H9 (cell line): ENCODE measurements around the gene SERPINA3. TPM values are rescaled to one million over a fixed set of nuclear protein-coding genes. Genes with fewer than 3 reads are reported as not detected.

Experiments used
- DNase-seq: peaks from one replicate; pipeline ENCODE4 v3.0.0-alpha.2; 2017
- H2AFZ ChIP-seq: one replicate; pipeline ENCODE4 v1.6.1; 2013; ENCODE audit warnings: mild to moderate bottlenecking, low read length, control low read depth, moderate library complexity
- H2AK5ac ChIP-seq: 2 replicates; pipeline ENCODE4 v1.6.1; 2013; ENCODE audit warnings: low read length, control low read depth, mixed read lengths; ENCODE audit not compliant: insufficient read length
- H2BK120ac ChIP-seq: one replicate; pipeline ENCODE4 v1.6.1; 2013; ENCODE audit warnings: low read depth, mild to moderate bottlenecking, low read length, control low read depth, inconsistent platforms; ENCODE audit not compliant: poor library complexity, severe bottlenecking
- H2BK12ac ChIP-seq: 2 replicates; pipeline ENCODE4 v1.6.1; 2013; ENCODE audit warnings: low read length, control low read depth, mixed read lengths, low read depth; ENCODE audit not compliant: insufficient read length
- H2BK15ac ChIP-seq: 2 replicates; pipeline ENCODE4 v1.6.1; 2013; ENCODE audit warnings: low read depth, low read length, control low read depth
- H2BK20ac ChIP-seq: one replicate; pipeline ENCODE4 v1.6.1; 2013; ENCODE audit warnings: low read depth, mild to moderate bottlenecking, low read length, control low read depth, inconsistent platforms; ENCODE audit not compliant: poor library complexity, severe bottlenecking
- H2BK5ac ChIP-seq: 2 replicates; pipeline ENCODE4 v1.6.1; 2013; ENCODE audit warnings: low read length, control low read depth, mixed read lengths; ENCODE audit not compliant: insufficient read length
- H3K14ac ChIP-seq: 2 replicates; pipeline ENCODE4 v1.6.1; 2013; ENCODE audit warnings: low read length, control low read depth; ENCODE audit not compliant: insufficient read depth
- H3K18ac ChIP-seq: 2 replicates; pipeline ENCODE4 v1.6.1; 2013; ENCODE audit warnings: low read depth, mild to moderate bottlenecking, mixed read lengths, low read length, control low read depth; ENCODE audit not compliant: insufficient read length
- H3K23ac ChIP-seq: 2 replicates; pipeline ENCODE4 v1.6.1; 2013; ENCODE audit warnings: low read length, control low read depth, mixed read lengths, low read depth; ENCODE audit not compliant: insufficient read length
- H3K23me2 ChIP-seq: 2 replicates; pipeline ENCODE4 v1.6.1; 2013; ENCODE audit warnings: low read depth, mild to moderate bottlenecking, mixed read lengths, low read length, control low read depth; ENCODE audit not compliant: insufficient read length, poor library complexity, severe bottlenecking
- H3K27ac ChIP-seq: 2 replicates; pipeline ENCODE4 v1.5.1; 2013; ENCODE audit warnings: low read length, control low read depth, mixed read lengths, low read depth; ENCODE audit not compliant: insufficient read length
- H3K27me3 ChIP-seq: 2 replicates; pipeline ENCODE4 v1.6.1; 2013; ENCODE audit warnings: low read length, control low read depth, inconsistent platforms; ENCODE audit not compliant: insufficient read depth
- H3K4ac ChIP-seq: 2 replicates; pipeline ENCODE4 v1.6.1; 2013; ENCODE audit warnings: low read depth, mild to moderate bottlenecking, control low read depth, inconsistent platforms, low read length, moderate library complexity
- H3K4me1 ChIP-seq: 2 replicates; pipeline ENCODE4 v1.6.1; 2013; ENCODE audit warnings: low read length, control low read depth, inconsistent platforms; ENCODE audit not compliant: insufficient read depth
- H3K4me2 ChIP-seq: 2 replicates; pipeline ENCODE4 v1.6.1; 2013; ENCODE audit warnings: low read length, control low read depth, mixed read lengths; ENCODE audit not compliant: insufficient read length, insufficient read depth
- H3K56ac ChIP-seq: 2 replicates; pipeline ENCODE4 v1.6.1; 2013; ENCODE audit warnings: low read depth, mild to moderate bottlenecking, mixed read lengths, low read length, control low read depth; ENCODE audit not compliant: insufficient read length
- H3K79me1 ChIP-seq: 2 replicates; pipeline ENCODE4 v1.6.1; 2013; ENCODE audit warnings: low read depth, mild to moderate bottlenecking, moderate library complexity, low read length, control low read depth, inconsistent platforms; ENCODE audit not compliant: insufficient read depth, poor library complexity, severe bottlenecking
- H3K79me2 ChIP-seq: 2 replicates; pipeline ENCODE4 v1.6.1; 2013; ENCODE audit warnings: low read length, control low read depth, inconsistent platforms; ENCODE audit not compliant: insufficient read depth
- H3K9ac ChIP-seq: 2 replicates; pipeline ENCODE4 v1.6.1; 2013; ENCODE audit warnings: low read length, control low read depth, mixed read lengths; ENCODE audit not compliant: insufficient read length; ENCODE audit errors: extremely low read depth
- H3K9me3 ChIP-seq: one replicate; pipeline ENCODE4 v1.6.1; 2013; ENCODE audit warnings: low read depth, low read length, inconsistent platforms; ENCODE audit not compliant: control insufficient read depth
- H3T11ph ChIP-seq: one replicate; pipeline ENCODE4 v1.6.1; 2013; ENCODE audit warnings: mild to moderate bottlenecking, low read length, control low read depth, inconsistent platforms
- H4K20me1 ChIP-seq: one replicate; pipeline ENCODE4 v1.6.1; 2013; ENCODE audit not compliant: control insufficient read depth, insufficient read length, insufficient read depth
- H4K5ac ChIP-seq: 2 replicates; pipeline ENCODE4 v1.6.1; 2013; ENCODE audit warnings: low read depth, mild to moderate bottlenecking, mixed read lengths, low read length, control low read depth; ENCODE audit not compliant: insufficient read length
- H4K8ac ChIP-seq: replicated peaks from 2 replicates; pipeline ENCODE4 v1.6.1; 2013; ENCODE audit warnings: low read length, control low read depth, mixed read lengths, low read depth; ENCODE audit not compliant: insufficient read length
- H4K91ac ChIP-seq: 2 replicates; pipeline ENCODE4 v1.6.1; 2013; ENCODE audit warnings: low read depth, mild to moderate bottlenecking, moderate library complexity, mixed read lengths, low read length, control low read depth; ENCODE audit not compliant: insufficient read length
- H3K27ac Mint-ChIP-seq, 3 experiments: 2 replicates in 2 of 3; 3 replicates in 1 of 3; pipeline ENCODE4 v1.8.0; 2020 to 2021; ENCODE audit warnings: mixed read lengths in 3 of 3, mild to moderate bottlenecking in 1 of 3, moderate library complexity in 1 of 3
- H3K27me3 Mint-ChIP-seq: 2 replicates; pipeline ENCODE4 v1.8.0; 2021; ENCODE audit warnings: low read depth, mild to moderate bottlenecking, moderate library complexity, mixed read lengths
- H3K36me3 Mint-ChIP-seq, 3 experiments: 2 replicates in 2 of 3; 3 replicates in 1 of 3; pipeline ENCODE4 v1.8.0; 2020 to 2021; ENCODE audit warnings: low read depth in 3 of 3, mixed read lengths in 3 of 3; ENCODE audit not compliant: insufficient read depth in 1 of 3
- H3K4me1 Mint-ChIP-seq, 2 experiments: 2 replicates each; pipeline ENCODE4 v1.8.0; 2020; ENCODE audit warnings: mixed read lengths in 2 of 2
- H3K4me3 Mint-ChIP-seq, 2 experiments: 2 replicates in 1 of 2; 3 replicates in 1 of 2; pipeline ENCODE4 v1.8.0; 2020 to 2021; ENCODE audit warnings: mild to moderate bottlenecking in 2 of 2, mixed read lengths in 2 of 2, moderate library complexity in 1 of 2
- H3K9me3 Mint-ChIP-seq, 2 experiments: 2 replicates in 1 of 2; 3 replicates in 1 of 2; pipeline ENCODE4 v1.8.0; 2020; ENCODE audit warnings: mild to moderate bottlenecking in 2 of 2, mixed read lengths in 2 of 2, moderate library complexity in 1 of 2
- CTCF ChIP-seq: fragments of 200-600 bp; sonication (generic); conservative IDR thresholded peaks from 3 replicates; pipeline ENCODE4 v1.8.0; 2021; ENCODE audit warnings: antibody characterized with exemption, mild to moderate bottlenecking
- WGBS: extraction: QIAGEN DNeasy Blood & Tissue Kit; methylation state at CpG from one replicate; pipeline ENCODE4 v1.1.7; 2013; ENCODE audit warnings: missing lambda C conversion rate, low lambda C conversion rate, mixed read lengths; ENCODE audit not compliant: insufficient read length; ENCODE audit errors: extremely low coverage; 5-methylcytosine and 5-hydroxymethylcytosine counted together
- total RNA-seq: library from RNA; stranded (reverse); gene quantifications from 2 replicates; pipeline ENCODE4 v1.2.1, GENCODE V29; 2021

SERPINA3 gene
- total RNA-seq, 1 experiment from 2014 or later = not detected

DNA sequence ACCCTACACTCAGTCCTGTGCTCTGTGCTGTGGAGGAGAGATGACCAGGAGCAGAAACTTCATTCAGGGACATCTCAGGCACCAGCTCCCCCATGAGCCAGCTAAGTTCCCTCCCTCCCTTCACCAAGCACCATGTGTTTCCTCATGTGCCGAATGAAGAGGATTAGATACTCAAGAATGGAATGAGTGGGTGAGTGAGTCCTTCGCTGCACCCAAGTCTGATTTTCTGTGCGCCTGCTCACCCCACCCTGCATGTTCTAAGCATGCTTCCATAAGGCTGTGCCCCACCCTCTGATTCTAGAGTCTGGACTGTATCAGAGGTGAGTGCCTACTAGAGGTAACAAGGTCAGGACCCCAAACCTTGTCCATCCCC, 18.8 kb upstream of the SERPINA3 start:
- no peak overlapping the region for H2BK12ac ChIP-seq
- H3T11ph ChIP-seq = no peak overlapping the region
- H3K79me1 ChIP-seq = no peaks in the 10 kb centered on the region
- no peak for DNase-seq
- no peak overlapping the region for H2AK5ac ChIP-seq
- H3K56ac ChIP-seq = no peak overlapping the region
- no peak overlapping the region for H2BK120ac ChIP-seq
- H3K4me1 ChIP-seq = no peaks in the 10 kb centered on the region
- no peak overlapping the region for H4K5ac ChIP-seq
- no CpG with 5 or more reads among the region's 3 CpGs for WGBS
- no peaks in the 10 kb centered on the region for H4K20me1 ChIP-seq
- no peak overlapping the region for H3K27ac ChIP-seq
- H3K79me2 ChIP-seq = no peaks in the 10 kb centered on the region
- Mint-ChIP-seq H3K36me3 (peaks cover 0 to 5% (median 5%) of the 10 kb centered on the region in 3 experiments; a peak in 3 of 7 replicates), H3K9me3 (peaks cover 8% of the 10 kb centered on the region in 2 experiments; a peak in 4 of 5 replicates), H3K27ac (no peak overlapping the region), H3K4me3 (no peak overlapping the region), H3K27me3 (peaks cover 8% of the 10 kb centered on the region), H3K4me1 (peaks cover 3 to 6% of the 10 kb centered on the region in 2 experiments; a peak in 3 of 4 replicates)
- no peaks in the 10 kb centered on the region for H3K9me3 ChIP-seq
- no peak overlapping the region for H3K18ac ChIP-seq
- no peak overlapping the region for H3K4ac ChIP-seq
- no peak overlapping the region for H3K4me2 ChIP-seq
- H3K27me3 ChIP-seq = no peaks in the 10 kb centered on the region
- no peak overlapping the region for H2AFZ ChIP-seq
- H3K23ac ChIP-seq = no peak overlapping the region
- H4K8ac ChIP-seq = no peak overlapping the region
- no peak overlapping the region for H3K9ac ChIP-seq
- H3K23me2 ChIP-seq = no peaks in the 10 kb centered on the region
- no peak overlapping the region for H2BK15ac ChIP-seq
- H2BK5ac ChIP-seq = no peak overlapping the region
- H3K14ac ChIP-seq = no peak overlapping the region
- H4K91ac ChIP-seq = no peak overlapping the region
- TF ChIP-seq CTCF = no peak
- no peak overlapping the region for H2BK20ac ChIP-seq
